A549 (cell line): ENCODE data around the gene CTSF.

Experiments
- JUNB ChIP-seq: fragments of >200 bp; sonication (Bioruptor Twin); formaldehyde crosslinking; IDR thresholded peaks from 2 replicates; pipeline ENCODE4 v1.6.1; 2016
- MYC ChIP-seq: IDR thresholded peaks from 2 replicates; pipeline ENCODE4 v1.6.1; 2012; ENCODE audit warnings: mild to moderate bottlenecking, inconsistent platforms, low read length, improper control_type of control experiment, borderline replicate concordance
- PHF8 ChIP-seq: fragments of 200-600 bp; sonication (generic); IDR thresholded peaks from 2 replicates; pipeline ENCODE4 v1.6.1; 2016; ENCODE audit warnings: low read depth, mild to moderate bottlenecking, antibody characterized with exemption, moderate library complexity, borderline replicate concordance
- POLR2A ChIP-seq: IDR thresholded peaks from 2 replicates; pipeline ENCODE4 v1.6.1; 2012; ENCODE audit warnings: mild to moderate bottlenecking, low read length
- POLR2AphosphoS2 ChIP-seq: conservative IDR thresholded peaks from 2 replicates; pipeline ENCODE4 v1.6.1; 2012; ENCODE audit warnings: low read length, improper control_type of control experiment, inconsistent platforms
- RAD21 ChIP-seq, 2 experiments: fragments of >200 bp in 1 of 2; sonication (Bioruptor Twin) in 1 of 2; formaldehyde crosslinking in 1 of 2; IDR thresholded peaks in 1 of 2; conservative IDR thresholded peaks in 1 of 2; 2 replicates in 1 of 2; 3 replicates in 1 of 2; pipeline ENCODE4 v1.6.1; 2012 to 2018; ENCODE audit warnings: inconsistent platforms in 1 of 2
- RARB ChIP-seq: fragments of 250-450 bp; sonication (Bioruptor Pico); IDR thresholded peaks from 2 replicates; pipeline ENCODE4 v1.8.0; 2021; ENCODE audit warnings: mild to moderate bottlenecking, moderate library complexity
- RFX5 ChIP-seq: fragments of 450-650 bp; IDR thresholded peaks from 2 replicates; pipeline ENCODE4 v1.7.1; 2014; ENCODE audit warnings: antibody characterized with exemption, mild to moderate bottlenecking, moderate library complexity
- TF ChIP-seq, protein P1 (sequence below): fragments of >200 bp; sonication (Bioruptor Twin); formaldehyde crosslinking; IDR thresholded peaks from 3 replicates; pipeline ENCODE4 v1.5.1; 2016
- TF ChIP-seq, protein P2 (sequence below): IDR thresholded peaks from 2 replicates; pipeline ENCODE4 v1.6.1; 2012
- TF ChIP-seq, protein P3 (sequence below): fragments of 200-600 bp; sonication (generic); IDR thresholded peaks from 2 replicates; pipeline ENCODE4 v1.6.1; 2016; ENCODE audit warnings: antibody characterized with exemption, mild to moderate bottlenecking, moderate library complexity

DNA sequence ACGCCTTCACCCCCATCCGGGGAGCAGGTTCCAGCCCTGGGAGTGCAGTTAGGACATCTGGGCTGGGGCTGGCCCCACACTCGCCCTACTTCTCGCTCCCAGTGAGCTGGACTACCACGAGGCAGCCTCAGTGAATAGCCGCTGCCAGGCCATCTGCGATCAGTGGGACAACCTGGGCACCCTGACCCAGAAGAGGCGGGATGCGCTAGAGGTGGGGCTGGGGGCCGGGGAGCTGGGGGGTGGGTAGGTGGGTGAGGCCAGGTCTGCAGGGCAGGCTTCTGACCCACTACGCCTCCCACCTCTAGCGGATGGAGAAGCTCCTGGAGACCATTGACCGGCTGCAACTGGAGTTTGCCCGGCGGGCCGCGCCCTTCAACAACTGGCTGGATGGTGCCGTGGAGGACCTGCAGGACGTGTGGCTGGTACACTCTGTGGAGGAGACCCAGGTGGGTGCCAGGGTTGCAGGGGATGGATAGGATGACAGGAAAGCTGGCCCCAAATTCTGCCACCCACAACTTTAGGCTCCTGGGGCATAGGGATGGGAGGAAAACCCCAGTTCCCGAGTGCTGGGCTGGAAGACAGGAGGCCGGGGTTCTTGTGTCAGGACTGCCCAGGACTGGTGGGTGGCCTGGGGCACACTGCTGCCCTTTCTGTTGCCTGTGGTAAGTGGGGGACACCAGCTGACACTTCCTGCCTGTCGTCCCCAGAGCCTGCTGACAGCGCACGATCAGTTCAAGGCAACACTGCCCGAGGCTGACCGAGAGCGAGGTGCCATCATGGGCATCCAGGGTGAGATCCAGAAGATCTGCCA, 8.3 kb downstream of the CTSF start:
- TF ChIP-seq, protein P1, sequence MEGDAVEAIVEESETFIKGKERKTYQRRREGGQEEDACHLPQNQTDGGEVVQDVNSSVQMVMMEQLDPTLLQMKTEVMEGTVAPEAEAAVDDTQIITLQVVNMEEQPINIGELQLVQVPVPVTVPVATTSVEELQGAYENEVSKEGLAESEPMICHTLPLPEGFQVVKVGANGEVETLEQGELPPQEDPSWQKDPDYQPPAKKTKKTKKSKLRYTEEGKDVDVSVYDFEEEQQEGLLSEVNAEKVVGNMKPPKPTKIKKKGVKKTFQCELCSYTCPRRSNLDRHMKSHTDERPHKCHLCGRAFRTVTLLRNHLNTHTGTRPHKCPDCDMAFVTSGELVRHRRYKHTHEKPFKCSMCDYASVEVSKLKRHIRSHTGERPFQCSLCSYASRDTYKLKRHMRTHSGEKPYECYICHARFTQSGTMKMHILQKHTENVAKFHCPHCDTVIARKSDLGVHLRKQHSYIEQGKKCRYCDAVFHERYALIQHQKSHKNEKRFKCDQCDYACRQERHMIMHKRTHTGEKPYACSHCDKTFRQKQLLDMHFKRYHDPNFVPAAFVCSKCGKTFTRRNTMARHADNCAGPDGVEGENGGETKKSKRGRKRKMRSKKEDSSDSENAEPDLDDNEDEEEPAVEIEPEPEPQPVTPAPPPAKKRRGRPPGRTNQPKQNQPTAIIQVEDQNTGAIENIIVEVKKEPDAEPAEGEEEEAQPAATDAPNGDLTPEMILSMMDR = no peak
- TF ChIP-seq JUNB (no peak), POLR2A (no peak), MYC (no peak), PHF8 (no peak), RAD21 (conservative IDR thresholded peaks at IDR 0.05 in 1 of 2, IDR thresholded peaks at IDR 0.05 in 1 of 2) (no peak), RARB (no peak), RFX5 (no peak), POLR2AphosphoS2 (no peak)
- TF ChIP-seq, protein P2, sequence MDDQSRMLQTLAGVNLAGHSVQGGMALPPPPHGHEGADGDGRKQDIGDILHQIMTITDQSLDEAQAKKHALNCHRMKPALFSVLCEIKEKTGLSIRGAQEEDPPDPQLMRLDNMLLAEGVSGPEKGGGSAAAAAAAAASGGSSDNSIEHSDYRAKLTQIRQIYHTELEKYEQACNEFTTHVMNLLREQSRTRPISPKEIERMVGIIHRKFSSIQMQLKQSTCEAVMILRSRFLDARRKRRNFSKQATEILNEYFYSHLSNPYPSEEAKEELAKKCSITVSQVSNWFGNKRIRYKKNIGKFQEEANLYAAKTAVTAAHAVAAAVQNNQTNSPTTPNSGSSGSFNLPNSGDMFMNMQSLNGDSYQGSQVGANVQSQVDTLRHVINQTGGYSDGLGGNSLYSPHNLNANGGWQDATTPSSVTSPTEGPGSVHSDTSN = no peak
- TF ChIP-seq, protein P3, sequence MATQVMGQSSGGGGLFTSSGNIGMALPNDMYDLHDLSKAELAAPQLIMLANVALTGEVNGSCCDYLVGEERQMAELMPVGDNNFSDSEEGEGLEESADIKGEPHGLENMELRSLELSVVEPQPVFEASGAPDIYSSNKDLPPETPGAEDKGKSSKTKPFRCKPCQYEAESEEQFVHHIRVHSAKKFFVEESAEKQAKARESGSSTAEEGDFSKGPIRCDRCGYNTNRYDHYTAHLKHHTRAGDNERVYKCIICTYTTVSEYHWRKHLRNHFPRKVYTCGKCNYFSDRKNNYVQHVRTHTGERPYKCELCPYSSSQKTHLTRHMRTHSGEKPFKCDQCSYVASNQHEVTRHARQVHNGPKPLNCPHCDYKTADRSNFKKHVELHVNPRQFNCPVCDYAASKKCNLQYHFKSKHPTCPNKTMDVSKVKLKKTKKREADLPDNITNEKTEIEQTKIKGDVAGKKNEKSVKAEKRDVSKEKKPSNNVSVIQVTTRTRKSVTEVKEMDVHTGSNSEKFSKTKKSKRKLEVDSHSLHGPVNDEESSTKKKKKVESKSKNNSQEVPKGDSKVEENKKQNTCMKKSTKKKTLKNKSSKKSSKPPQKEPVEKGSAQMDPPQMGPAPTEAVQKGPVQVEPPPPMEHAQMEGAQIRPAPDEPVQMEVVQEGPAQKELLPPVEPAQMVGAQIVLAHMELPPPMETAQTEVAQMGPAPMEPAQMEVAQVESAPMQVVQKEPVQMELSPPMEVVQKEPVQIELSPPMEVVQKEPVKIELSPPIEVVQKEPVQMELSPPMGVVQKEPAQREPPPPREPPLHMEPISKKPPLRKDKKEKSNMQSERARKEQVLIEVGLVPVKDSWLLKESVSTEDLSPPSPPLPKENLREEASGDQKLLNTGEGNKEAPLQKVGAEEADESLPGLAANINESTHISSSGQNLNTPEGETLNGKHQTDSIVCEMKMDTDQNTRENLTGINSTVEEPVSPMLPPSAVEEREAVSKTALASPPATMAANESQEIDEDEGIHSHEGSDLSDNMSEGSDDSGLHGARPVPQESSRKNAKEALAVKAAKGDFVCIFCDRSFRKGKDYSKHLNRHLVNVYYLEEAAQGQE = no peak
